Natural killer cell (primary cell): ENCODE results near the gene SCN5A. TPM values are rescaled to one million over a fixed set of nuclear protein-coding genes. Genes with fewer than 3 reads are reported as not detected.

Experiments
- ATAC-seq, 3 donors: fragments of 150-1000 bp in 2 of 3; fragments of 200-7000 bp in 1 of 3; cut with Tn5 transposase; 1 replicate in 1 of 3; 2 replicates in 2 of 3; pipeline ENCODE4 v1.10.0; 2021; ENCODE audit warnings: mild to moderate bottlenecking in 2 of 3, moderate library complexity in 2 of 3
- DNase-seq, 2 donors: peaks; one replicate each; pipeline versions ENCODE4 v3.0.0 to v3.0.0-alpha.2; 2013 to 2021; ENCODE audit warnings: mixed read lengths in 1 of 2
- H3K27ac ChIP-seq: one replicate; pipeline ENCODE4 v1.5.1; 2013; ENCODE audit warnings: mild to moderate bottlenecking, low read length
- H3K27me3 ChIP-seq: one replicate; pipeline ENCODE4 v1.6.1; 2013; ENCODE audit warnings: low read length; ENCODE audit not compliant: control insufficient read depth, insufficient read depth
- H3K36me3 ChIP-seq: one replicate; pipeline ENCODE4 v1.6.1; 2013; ENCODE audit warnings: low read length; ENCODE audit not compliant: control insufficient read depth, insufficient read depth
- H3K4me1 ChIP-seq: one replicate; pipeline ENCODE4 v1.6.1; 2013; ENCODE audit warnings: low read length; ENCODE audit not compliant: control insufficient read depth, insufficient read depth
- H3K4me3 ChIP-seq: one replicate; pipeline ENCODE4 v1.5.1; 2013; ENCODE audit warnings: low read length
- H3K9me3 ChIP-seq: one replicate; pipeline ENCODE4 v1.6.1; 2013; ENCODE audit warnings: low read length; ENCODE audit not compliant: control insufficient read depth, insufficient read depth
- H3K27ac Mint-ChIP-seq, 2 donors: one replicate each; pipeline ENCODE4 v1.8.0; 2022; ENCODE audit warnings: mild to moderate bottlenecking in 2 of 2, mixed read lengths in 2 of 2, moderate library complexity in 1 of 2
- H3K27me3 Mint-ChIP-seq, 2 donors: one replicate each; pipeline ENCODE4 v1.8.0; 2022; ENCODE audit warnings: low read depth in 2 of 2, mixed read lengths in 2 of 2
- H3K36me3 Mint-ChIP-seq: one replicate; pipeline ENCODE4 v1.8.0; 2022; ENCODE audit warnings: mixed read lengths
- H3K4me1 Mint-ChIP-seq, 2 donors: one replicate each; pipeline ENCODE4 v1.8.0; 2022; ENCODE audit warnings: mixed read lengths in 2 of 2
- H3K4me3 Mint-ChIP-seq: one replicate; pipeline ENCODE4 v1.8.0; 2022; ENCODE audit warnings: mild to moderate bottlenecking, moderate library complexity, mixed read lengths
- H3K9me3 Mint-ChIP-seq, 2 donors: one replicate each; pipeline ENCODE4 v1.8.0; 2022; ENCODE audit warnings: mixed read lengths in 2 of 2
- CTCF ChIP-seq: fragments of 200-600 bp; IDR thresholded peaks from one replicate; pipeline ENCODE4 v1.8.0; 2022; ENCODE audit warnings: antibody characterized with exemption
- WGBS: methylation state at CpG from one replicate; pipeline ENCODE4 v1.1.7; 2013; ENCODE audit warnings: missing lambda C conversion rate; ENCODE audit not compliant: insufficient coverage; 5-methylcytosine and 5-hydroxymethylcytosine counted together
- intact Hi-C: fragments of 100-400 bp; cut with micrococcal nuclease; formaldehyde crosslinking; loops from one replicate; pipeline ENCODE4 v1.14.2; 2022
- total RNA-seq, 4 donors: library from RNA; stranded (reverse); fragments of 120-200 nt in 1 of 4; gene quantifications; one replicate each; pipeline versions ENCODE4 v1.2.3 to v1.2.4, GENCODE V29; 2013 to 2022

SCN5A gene
- total RNA-seq, 3 donors from 2014 or later (not counting 1 experiment from before 2014, with no cell fraction given), result 0.50 TPM; not detected in 2

GRCh38 chr3:38561746-38562466, 87.6 kb downstream of the SCN5A start:
- H3K36me3 ChIP-seq, result no peaks in the 10 kb centered on the region
- Mint-ChIP-seq H3K9me3 (no peaks in the 10 kb centered on the region), H3K27ac (no peak overlapping the region), H3K4me1 (peaks cover 0 to 4% of the 10 kb centered on the region in 2 donors), H3K4me3 (no peak overlapping the region), H3K27me3 (peaks cover 0 to 5% of the 10 kb centered on the region in 2 donors), H3K36me3 (no peaks in the 10 kb centered on the region)
- DNase-seq (no peak), ATAC-seq (no peak)
- WGBS, result 74% methylated on average over 10 of the region's 10 CpGs
- no peaks in the 10 kb centered on the region for H3K4me1 ChIP-seq
- H3K4me3 ChIP-seq, result no peak overlapping the region
- intact Hi-C loops, result no loop called here
- no peak for TF ChIP-seq CTCF
- no peaks in the 10 kb centered on the region for H3K27me3 ChIP-seq
- H3K9me3 ChIP-seq, result no peaks in the 10 kb centered on the region
- H3K27ac ChIP-seq, result no peak overlapping the region

GRCh38 chr3:38560996-38561717, 88.3 kb downstream of the SCN5A start:
- Histone ChIP-seq H3K4me1 (no peaks in the 10 kb centered on the region), H3K36me3 (no peaks in the 10 kb centered on the region), H3K27ac (no peak overlapping the region), H3K4me3 (no peak overlapping the region), H3K9me3 (no peaks in the 10 kb centered on the region), H3K27me3 (no peaks in the 10 kb centered on the region)
- TF ChIP-seq CTCF, result no peak
- WGBS, result 91% methylated on average over 6 of the region's 7 CpGs
- DNase-seq (no peak), ATAC-seq (no peak)
- H3K27ac Mint-ChIP-seq, result no peak overlapping the region
- H3K27me3 Mint-ChIP-seq, result peaks cover 0 to 9% of the 10 kb centered on the region in 2 donors
- H3K4me1 Mint-ChIP-seq, result peaks cover 0 to 2% of the 10 kb centered on the region in 2 donors
- H3K9me3 Mint-ChIP-seq, result no peaks in the 10 kb centered on the region
- H3K4me3 Mint-ChIP-seq, result no peak overlapping the region
- intact Hi-C loops, result no loop called here
- no peaks in the 10 kb centered on the region for H3K36me3 Mint-ChIP-seq

GRCh38 chr3:38560284-38560683, 89.2 kb downstream of the SCN5A start:
- no peak for TF ChIP-seq CTCF
- intact Hi-C loops, result no loop called here
- Mint-ChIP-seq H3K36me3 (no peaks in the 10 kb centered on the region), H3K4me1 (no peaks in the 10 kb centered on the region), H3K27ac (no peak overlapping the region), H3K27me3 (peaks cover 0 to 7% of the 10 kb centered on the region in 2 donors), H3K4me3 (no peak overlapping the region), H3K9me3 (no peaks in the 10 kb centered on the region)
- 87% methylated on average over 6 of the region's 6 CpGs for WGBS
- no peaks in the 10 kb centered on the region for H3K27me3 ChIP-seq
- no peaks in the 10 kb centered on the region for H3K9me3 ChIP-seq
- DNase-seq, result no peak
- ATAC-seq, result no peak
- no peaks in the 10 kb centered on the region for H3K36me3 ChIP-seq
- no peak overlapping the region for H3K4me3 ChIP-seq
- H3K4me1 ChIP-seq, result no peaks in the 10 kb centered on the region
- H3K27ac ChIP-seq, result no peak overlapping the region
